GM18517 (cell line): ENCODE data around the gene MRPL20.
"Not testable (repeated sequence)": the region's sequence is repeated elsewhere in the genome, so short reads cannot be mapped to it uniquely, and the experiment has no call there.

Experiments used
- ATAC-seq: cut with Tn5 transposase; IDR thresholded peaks from one replicate; pipeline ENCODE4 v1.9.1; 2021; ENCODE audit warnings: mild to moderate bottlenecking, moderate library complexity; ENCODE audit not compliant: unreplicated experiment

MRPL20 gene

DNA sequence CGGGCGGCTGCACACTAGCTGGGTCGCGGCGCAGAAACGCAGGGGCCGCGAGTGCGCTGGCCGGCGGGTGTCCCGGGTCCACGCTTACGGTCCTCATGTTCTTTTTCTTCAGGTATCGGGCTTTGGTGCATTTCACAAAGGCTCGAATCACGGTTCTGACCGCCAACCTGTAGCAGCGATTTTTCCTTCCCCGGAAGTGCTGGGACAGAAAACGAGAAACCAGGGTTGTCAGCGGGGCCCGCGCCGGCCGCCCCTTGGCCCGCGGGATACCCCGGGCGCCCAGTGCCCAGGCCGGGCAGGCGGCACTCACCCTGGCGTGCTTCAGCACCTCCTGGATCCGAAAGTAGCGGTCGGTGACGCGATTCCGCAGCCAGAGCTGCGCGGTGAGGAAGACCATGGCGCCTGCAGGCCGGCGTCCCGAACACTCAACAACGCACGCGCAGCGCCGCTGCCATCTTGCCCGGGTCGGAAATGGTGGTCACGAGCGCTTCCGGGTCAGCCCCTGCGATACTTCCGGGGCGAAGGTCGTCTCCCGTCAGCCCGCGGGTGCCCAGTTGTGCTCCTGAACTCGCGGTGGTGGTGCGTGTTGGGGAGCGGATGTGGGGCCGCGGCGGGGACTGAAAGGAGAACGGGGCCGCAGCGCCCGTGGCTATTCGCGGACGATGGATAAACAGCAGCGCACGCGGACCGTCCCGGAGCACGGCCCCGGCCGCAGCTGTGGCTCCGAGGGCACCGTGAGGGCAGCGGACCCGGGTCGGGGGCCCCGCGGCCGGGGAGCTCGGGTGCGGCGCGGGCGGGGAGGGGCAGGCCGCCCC lies at the start of gene MRPL20:
Gene MRPL20, minus strand, starts transcription at position 473 of the 815 bp plus-strand sequence. Its CDS starts 76 bp downstream, at position 397.
- ATAC-seq, result peak; percentile 83

DNA sequence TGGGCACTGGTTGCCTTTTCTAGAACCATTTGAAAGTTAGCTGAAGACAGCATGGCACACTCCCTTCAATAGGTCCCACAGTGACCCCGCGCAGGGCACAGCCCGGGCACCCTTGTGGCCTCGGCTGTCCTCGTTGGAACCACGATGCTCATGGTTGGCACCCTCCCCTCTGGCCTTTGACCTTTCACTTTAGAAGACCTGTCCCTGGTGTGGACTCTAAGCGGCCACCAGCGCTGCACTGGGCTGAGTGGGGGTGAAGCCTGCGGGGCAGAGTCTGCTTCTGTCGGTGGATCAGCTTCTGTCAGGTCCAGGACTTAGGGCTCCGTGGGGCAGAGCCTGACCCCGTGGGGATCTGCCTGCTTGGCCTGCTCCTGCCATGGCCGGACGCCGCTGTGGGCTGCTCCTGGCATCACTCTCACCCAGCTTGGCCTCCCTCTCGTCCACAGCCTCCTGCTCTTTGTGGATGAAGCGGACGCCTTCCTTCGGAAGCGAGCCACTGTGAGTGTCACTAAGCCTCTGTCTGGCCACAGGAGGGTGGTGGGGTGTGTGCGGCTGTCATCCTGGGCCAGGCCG lies 49.7 kb upstream of the MRPL20 start:
- ATAC-seq, result not testable (repeated sequence)

DNA sequence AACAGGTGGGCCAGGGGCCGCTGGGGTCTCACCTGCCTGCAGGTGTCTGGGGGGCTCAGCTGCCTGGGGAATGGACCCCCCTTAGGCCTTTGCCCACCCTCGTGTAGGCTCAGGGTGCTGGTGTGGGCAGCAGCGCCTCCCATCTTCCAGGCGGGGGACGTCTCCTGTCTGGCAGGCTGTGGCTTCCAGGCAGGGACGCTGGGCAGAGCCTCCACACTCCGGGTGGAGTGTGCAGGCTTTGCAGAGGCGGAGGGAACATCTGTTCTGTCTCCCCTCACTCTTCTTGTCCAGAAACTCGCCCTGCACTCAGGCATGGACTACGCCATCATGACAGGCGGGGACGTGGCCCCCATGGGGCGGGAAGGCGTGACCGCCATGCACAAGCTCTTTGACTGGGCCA lies 48.8 kb upstream of the MRPL20 start:
- ATAC-seq, result not testable (repeated sequence)

DNA sequence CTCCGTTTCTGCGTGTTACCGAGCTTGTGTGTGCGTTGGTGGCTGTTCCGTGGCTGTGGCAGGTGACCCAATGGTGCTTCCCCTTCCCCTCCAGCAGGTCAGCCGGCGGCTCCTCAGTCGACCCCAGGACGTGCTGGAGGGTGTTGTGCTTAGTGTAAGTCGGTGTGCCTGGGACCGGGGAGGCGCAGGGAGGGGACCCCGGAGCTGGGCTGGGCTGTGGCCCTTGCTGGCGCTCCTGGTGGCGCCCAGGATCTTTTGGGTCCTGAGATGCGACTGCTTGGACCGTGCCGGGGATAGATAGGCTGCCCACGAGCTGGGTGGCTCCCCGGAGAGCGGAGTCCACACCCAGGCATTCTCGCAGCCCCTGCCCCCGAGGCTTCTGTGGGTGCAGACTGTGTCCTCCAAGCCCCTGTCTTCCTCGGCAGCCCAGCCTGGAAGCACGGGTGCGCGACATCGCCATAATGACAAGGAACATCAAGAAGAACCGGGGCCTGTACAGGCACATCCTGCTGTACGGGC lies 48.3 kb upstream of the MRPL20 start:
- ATAC-seq, result no peak

DNA sequence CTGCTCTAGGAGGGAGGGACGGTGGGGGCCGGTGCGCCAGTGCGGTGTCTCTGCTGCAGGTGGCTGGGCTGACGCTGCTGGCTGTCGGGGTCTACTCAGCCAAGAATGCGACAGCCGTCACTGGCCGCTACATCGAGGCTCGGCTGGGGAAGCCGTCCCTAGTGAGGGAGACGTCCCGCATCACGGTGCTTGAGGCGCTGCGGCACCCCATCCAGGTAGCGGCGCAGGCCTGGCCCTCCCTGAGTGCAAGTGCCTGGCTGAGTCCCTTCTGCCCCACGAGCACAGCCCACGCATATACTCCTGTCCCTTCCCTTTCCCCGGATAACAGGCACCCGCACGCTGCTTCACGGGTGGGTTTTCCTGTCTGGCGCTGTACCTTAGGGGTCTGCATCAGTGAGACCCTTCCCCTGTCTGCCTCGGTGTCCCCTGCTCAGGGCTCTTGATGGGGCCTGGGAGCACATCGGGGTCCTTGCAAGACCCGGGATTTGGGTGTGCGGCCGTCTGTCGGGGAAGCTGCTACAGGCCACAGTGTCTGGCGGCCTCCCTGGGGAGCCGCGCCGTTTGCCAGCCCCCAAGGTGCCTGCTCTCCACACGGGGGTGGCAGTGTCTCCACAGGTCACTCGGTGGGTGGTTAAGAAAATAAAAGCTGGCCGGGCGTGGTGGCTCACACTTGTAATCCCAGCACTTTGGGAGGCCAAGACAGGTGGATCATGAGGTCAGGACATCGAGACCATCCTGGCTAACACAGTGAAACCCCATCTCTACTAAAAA lies 47.4 kb upstream of the MRPL20 start:
- ATAC-seq, result not testable (repeated sequence)

DNA sequence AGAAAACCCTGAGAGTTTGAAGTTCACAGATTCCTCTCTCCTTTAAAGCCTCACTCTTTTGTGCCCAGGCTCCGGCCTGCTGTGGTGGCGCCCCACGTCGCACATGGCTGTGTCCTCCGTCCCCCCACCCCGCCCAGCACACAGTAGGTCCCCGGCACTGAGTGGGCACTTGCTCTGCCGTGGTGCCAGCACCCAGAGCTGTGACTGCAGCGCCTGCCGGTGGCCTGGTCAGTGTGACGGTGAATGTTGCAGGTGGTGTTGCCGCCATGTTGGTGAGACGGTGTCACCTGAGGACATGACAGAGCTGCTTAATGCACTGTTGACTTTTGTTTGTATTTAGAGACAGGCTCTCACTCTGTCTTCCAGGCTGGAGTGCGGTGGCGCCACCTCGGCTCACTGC lies 45.8 kb upstream of the MRPL20 start:
- no peak for ATAC-seq

DNA sequence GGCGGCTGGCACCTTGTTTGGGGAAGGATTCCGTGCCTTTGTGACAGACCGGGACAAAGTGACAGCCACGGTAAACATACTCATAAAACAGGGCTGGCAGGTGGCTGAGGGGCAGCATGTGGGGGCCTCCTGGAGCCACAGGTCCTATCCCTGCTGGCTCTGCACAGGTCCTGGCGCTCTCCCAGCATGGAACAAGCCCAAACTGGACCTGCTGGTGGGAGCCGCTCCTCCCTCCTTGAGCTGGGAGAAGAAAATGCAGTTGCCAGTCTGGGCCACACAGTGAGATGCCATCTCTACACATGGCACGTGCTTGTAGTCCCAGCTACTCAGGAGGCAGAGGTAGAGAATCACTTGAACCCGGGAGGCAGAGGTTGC lies 45.3 kb upstream of the MRPL20 start:
- ATAC-seq, result not testable (repeated sequence)

DNA sequence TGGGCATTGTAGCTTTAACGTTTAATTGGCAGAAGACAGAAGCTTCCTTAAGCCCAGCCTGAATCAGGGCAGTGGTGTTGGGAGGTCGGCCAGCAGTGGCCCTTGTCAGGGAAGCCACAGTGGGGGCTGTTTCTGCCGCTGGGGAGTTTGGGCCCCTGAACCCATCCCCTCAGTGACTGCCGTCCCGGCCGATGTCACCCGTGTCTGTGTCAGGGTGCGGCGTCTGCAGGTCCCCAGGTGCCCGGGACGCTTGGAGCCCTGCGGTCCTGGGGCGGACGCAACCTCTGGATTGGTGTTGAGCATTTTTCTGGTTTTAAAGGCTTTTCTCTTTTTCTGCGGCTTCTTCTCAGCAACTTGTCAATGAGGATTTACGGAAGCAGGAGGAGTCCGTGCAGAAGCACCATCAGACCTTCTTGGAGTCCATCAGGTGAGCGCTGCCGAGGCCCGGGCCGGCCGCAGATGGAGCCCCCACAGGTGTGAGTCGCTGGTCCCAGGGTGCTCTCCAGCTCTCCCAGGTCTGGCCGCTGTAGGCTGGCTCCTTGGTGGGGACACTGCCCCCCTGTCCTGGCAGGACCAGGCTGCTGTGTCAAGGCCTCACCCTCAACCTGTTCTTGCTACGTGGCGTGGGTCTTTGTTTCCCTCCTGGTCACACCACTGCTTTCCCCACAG lies 44.7 kb upstream of the MRPL20 start:
- no peak for ATAC-seq

DNA sequence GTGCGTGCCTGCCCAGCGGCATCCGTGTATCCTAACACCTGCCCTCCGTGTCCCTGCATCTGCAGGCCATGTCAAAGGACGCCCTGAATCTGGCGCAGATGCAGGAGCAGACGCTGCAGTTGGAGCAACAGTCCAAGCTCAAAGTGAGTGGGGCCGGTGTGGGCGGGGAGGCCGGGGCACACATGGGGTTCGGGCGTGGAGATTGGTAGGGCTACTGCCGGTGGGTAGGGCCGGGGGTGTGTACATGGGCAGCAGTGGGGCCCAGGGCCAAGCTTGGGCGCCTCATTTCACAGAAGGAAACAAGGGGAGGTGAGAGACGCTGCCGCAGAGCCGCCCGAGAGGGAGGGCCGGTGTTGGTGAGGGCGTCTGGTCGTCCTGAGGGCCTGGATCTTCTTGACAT lies 43.5 kb upstream of the MRPL20 start:
- not testable (repeated sequence) for ATAC-seq

DNA sequence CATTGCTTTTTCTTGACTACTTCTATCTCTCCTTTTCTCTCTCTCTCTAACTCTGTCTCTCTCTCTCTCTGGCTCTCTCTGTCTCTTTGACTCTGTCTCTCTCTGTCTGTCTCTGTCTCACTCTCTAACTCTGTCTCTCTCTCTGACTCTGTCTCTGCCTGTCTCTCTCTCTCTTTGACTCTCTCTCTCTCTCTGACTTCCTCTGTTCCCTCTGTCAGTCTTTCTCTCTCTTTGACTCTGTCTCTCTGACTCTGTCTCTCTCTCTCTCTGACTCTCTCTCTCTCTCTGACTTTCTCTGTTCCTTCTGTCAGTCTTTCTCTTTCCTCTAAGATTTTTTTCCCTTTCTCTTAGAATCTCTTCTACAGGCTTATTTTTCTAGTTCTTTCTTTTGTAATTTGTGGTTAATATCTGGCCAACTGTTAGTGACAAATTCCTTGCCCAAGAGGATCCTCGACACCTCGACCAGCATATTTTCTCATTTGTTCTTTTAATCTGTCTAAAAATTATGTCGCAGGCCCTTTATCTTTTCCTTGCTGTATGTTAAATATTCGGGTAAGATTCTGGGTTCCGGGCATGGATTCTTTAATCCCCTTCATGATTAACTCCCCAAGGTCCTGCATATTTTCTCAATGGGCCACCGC lies 42.1 kb upstream of the MRPL20 start, which contains the start of gene ATAD3C:
Gene ATAD3C, plus strand, starts transcription at position 591 of the 641 bp plus-strand sequence. CDS start 995 bp downstream, outside the sequence.
- ATAC-seq, result no peak

DNA sequence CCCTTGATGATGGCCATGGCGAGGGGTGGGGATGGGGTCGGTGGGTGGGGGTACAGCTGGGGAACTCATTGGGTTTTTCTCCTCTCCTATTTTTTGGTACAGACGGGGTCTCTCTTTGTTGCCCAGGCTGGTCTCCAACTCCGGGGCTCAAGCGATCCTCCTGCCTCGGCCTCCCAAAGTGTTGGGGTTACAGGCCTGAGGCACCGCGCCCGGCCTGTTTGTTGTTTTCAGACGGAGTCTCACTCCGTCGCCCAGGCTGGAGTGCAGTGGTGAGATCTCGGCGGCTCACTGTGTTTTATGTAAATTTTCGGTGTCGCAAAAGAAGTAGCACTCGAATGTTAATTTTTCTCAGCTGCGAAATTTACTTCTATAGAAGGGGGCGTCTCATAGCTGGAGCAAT lies 39.5 kb upstream of the MRPL20 start:
- ATAC-seq, result not testable (repeated sequence)

DNA sequence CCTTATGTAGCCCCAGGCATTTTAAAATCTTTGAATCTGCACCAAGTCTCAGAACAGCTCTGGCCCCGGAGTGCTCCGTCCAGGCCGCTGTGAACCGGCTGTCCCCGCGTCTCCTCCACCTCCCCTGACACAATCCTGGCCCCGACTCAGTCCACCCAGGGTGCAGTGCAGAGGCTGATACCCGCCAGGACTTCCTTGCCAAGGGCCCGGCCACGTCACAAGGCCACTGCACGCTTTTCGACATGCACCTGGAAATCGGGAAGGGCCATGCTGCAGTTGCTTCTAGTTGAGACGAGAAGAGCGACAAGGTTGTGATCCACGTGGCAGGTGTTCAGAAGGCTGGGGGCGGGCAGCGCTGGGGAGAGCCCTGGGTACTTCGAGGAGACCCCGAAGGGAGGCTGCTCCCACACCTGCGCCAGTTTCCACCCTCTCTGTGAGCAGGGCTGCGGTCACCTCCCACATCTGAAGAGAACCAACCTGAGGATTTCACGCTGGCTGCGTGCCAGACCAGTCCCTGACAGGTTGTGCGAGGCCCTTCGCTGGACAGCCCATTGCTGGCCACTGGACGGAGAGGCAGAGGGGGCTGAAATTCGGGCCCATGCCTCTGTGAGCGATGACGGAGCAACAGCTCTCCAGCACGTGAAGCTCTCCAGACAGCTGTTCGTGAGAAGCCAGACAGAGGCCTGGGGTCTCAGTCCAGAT lies 35.1 kb upstream of the MRPL20 start:
- ATAC-seq, result no peak

DNA sequence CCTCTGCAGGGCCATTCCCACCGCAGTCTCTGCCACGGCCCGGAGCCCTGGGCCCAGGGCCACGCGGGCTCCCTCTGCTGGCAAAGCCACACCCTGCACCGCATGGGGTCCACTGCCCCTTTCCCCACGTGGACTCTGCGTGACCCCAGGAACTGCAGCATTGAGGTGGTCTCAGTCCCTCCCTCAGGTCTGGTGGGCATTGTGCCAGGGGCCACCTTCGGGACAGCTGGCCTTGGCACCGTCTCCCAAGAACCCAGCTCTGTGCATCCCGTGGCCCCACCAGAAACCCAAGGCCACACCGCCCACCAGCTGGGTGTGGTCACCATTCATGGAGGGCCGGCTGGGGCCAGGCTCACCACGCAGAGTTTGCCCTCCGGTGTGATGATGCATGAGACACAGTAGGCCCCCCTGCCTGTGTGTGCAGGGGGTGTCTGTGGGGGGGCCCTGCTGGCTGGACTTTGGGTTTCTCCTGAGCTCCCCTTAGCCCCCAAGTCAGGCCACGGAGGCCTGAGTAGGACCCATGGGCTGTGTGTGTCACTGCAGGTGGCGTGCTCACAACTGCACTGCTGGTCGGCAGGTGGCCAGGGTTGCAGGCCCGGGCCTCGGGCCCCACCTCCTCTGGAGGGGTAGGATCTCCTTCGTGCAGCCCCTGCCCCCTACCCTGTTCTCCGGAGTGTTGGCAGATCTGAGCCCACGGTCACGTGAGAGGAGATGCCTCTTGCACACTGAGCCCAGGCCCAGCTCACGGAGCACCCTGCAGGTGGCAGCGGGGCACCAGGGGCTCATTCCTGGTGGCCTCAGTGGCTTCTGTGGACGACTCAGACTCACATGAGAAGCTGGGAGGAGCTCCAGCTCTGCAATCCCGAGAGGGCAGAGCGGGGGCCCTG lies 34.2 kb upstream of the MRPL20 start:
- ATAC-seq, result no peak

DNA sequence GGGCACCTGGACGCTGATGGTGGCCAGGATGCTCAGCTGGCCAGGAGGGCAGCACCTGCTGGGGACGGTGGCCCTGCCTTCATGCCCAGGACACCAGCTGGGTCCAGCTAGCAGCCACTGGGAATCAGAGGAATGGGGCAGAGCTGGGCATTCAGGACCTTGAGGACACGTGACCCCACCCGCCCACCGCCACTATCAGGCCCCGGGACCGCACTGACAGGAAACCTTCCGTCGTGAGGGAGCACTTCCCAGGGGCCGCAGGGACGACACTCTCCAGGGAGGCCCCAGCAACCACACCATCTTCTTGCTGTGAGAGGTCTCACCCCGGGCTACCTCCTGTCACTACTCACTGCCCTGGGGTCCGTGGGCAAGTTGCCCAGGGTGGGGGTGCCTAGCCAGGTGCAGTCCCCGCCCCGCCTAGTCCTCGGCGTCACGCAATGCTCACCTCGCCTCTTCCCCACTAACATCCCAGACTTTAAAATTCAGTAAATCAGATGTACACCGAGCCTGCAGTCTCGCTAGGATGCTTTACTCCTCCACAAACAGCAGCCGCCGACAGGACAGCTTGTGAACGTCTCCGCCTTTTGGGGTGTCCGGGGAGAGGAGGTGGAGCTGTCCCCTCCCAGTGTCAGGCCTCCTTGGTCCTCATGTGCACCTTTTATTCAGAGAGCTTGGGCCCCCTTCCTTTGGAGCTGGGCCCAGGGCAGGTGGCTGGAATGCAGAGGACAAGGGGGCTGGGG lies 33.3 kb upstream of the MRPL20 start:
- ATAC-seq, result no peak

DNA sequence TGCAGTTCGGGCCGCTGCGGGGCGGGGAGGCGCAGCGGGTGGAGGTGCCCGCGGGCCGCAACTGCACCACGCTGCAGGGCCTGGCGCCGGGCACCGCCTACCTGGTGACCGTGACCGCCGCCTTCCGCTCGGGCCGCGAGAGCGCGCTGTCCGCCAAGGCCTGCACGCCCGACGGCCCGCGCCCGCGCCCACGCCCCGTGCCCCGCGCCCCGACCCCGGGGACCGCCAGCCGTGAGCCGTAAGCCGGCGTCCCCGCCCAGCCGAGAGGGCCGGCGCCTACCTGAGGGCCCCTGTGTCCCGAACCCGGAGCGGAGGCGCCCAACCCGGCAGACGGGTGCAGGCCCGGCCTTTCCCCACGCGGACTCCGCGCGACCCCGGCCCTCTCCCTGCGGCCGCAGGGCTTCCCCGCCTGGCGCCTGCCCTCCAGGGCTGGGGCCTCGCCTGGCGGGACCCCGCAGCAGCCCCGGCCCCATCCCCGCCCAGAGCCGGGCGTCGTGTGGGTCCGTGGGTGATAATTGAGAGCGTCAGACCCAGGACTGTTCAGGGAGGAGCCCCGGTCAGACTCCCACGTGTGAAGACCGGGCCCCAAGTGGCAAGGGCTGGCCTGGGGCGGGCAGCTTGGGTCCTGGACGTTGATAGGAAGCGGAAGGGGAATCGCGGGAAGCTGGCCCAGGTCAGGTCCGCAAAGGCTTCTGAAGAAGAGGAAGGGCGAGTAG lies 32.6 kb upstream of the MRPL20 start:
- no peak for ATAC-seq

DNA sequence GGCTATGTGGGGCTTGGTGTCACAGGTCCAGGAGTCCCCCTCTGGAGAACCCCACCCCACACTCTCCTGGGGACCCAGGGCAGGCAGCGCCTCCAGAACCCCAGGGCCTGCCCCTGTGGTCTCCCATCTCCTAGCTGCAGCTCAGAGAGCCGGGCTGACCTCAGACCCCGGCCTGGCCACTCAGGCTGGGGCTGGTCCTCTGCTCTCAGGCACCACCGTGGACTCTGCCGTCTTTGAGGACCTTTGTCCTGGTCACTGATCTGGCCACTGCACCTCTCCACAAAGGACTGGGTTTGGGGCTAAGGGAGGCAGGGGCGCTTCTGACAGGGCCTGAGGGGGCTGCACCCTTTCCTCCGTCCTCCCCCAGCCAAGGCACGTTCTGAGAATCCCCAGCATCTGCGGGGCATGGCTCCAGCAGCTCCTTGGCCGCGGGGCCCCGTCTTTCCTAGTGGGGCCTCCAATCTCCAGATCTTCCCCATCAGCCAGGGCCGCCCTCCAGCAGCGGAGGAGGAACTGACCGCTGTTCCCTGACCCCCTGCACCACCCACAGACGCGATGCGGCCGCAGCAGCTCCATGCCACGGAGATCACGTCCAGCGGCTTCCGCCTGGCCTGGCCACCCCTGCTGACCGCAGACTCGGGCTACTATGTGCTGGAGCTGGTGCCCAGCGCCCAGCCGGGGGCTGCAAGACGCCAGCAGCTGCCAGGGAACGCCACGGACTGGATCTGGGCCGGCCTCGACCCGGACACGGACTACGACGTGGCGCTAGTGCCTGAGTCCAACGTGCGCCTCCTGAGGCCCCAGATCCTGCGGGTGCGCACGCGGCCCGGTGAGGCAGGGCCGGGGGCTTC lies 31.7 kb upstream of the MRPL20 start:
- ATAC-seq, result no peak
